GM19025 (cell line): ENCODE measurements around the gene KL.

Experiments used
- ATAC-seq: cut with Tn5 transposase; IDR thresholded peaks from one replicate; pipeline ENCODE4 v1.9.1; 2021; ENCODE audit warnings: mild to moderate bottlenecking, low read depth, moderate library complexity; ENCODE audit not compliant: unreplicated experiment

Gene KL

DNA sequence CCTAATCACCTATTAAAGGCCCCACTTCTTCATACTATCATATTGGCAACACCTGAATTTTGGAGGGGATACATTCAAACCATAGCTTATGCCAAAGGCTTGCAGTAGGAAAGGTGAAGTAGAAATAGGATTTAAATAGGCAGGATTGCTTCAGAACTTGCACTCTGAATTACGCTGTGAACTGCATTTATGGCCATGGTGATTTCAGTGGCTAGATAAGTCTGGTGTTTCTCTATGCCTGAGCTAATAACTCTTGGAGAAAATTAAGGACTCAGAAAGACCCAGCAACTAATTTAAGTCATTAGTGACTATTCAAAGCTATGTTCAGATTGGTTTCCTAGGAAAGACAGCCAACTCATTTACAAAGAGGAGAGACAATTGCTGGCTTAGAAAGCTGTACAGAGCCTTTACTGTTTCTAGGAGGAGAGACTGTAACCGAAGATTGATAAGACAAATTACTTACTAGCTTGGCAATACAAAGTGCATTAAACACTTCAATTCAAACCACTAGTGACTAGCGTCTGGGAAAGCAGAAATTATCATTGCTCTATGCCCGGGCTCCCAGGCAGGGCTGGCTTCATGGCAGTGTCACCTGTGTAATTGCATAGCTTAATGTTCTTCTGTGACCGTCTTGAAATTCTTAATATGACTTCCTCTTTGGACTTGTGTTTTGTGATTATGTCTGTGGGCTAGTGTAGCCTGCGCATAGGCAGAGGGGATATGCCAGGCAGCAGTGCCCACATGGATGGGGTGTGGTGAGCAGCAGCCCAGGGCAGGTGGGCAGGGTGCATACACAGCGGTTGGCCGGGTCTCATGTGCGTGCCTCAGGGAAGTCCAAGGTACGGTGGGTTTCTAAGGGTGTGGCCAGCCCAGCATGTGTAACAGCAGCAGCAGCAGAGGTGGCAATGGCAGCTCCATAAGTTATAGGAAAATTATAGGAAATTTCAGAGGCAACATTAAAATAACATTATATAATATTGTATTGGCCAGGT is 60.1 kb downstream of the KL start:
- ATAC-seq, result no peak

GRCh38 chr13:33078263-33078662 is 62.0 kb downstream of the KL start:
- no peak for ATAC-seq

- ATAC-seq, result no peak
These were observed 63.7 kb downstream of the KL start for GRCh38 chr13:33079960-33080359.

GRCh38 chr13:33080972-33081590 is 64.9 kb downstream of the KL start:
- ATAC-seq, result no peak

GRCh38 chr13:33081666-33082065 is 65.4 kb downstream of the KL start:
- ATAC-seq, result no peak

DNA sequence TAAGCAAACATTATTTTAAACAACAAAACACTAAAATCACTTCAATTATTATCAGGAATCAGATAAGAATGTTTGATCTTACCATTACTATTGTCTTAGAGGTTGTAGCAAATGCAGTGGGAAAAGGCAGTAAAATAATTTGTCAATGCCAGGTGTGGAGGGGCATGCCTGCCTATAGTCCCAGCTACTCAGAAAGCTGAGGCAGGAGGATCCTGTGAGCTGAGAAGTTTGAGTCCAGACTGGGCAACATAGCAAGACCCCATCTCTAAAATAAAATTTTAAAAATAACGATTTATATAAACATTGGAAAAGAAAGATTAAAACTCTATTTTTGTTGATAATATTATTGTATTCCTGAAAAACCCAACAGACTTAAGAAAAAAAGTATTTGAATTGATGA is 66.8 kb downstream of the KL start:
- no peak for ATAC-seq

GRCh38 chr13:33087091-33087490 is 70.9 kb downstream of the KL start:
- ATAC-seq, result no peak

GRCh38 chr13:33087790-33088189 is 71.6 kb downstream of the KL start:
- ATAC-seq, result no peak

DNA sequence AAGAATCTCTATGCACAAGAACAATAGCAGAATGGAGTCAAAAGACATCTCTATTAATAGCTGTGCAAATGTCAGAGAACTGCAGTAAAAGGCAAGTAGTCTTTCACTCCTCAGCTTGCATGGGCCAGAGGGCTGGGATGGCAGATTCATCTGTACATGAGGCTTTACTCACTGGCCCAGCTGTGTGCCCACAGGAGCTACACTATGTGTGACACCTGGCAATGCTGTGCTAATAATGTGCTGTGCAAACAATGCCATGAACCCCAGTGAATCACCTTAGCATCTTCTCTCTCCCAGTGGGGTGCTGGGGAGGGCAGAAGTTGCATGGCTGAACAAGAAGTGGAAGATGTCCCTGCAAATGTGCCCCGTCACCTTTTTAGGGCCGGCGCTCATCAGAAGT is 73.1 kb downstream of the KL start:
- ATAC-seq, result no peak

- ATAC-seq, result no peak
These were observed 74.7 kb downstream of the KL start for GRCh38 chr13:33090755-33091414.

- no peak for ATAC-seq
These were observed 75.2 kb downstream of the KL start for GRCh38 chr13:33091415-33091774.

DNA sequence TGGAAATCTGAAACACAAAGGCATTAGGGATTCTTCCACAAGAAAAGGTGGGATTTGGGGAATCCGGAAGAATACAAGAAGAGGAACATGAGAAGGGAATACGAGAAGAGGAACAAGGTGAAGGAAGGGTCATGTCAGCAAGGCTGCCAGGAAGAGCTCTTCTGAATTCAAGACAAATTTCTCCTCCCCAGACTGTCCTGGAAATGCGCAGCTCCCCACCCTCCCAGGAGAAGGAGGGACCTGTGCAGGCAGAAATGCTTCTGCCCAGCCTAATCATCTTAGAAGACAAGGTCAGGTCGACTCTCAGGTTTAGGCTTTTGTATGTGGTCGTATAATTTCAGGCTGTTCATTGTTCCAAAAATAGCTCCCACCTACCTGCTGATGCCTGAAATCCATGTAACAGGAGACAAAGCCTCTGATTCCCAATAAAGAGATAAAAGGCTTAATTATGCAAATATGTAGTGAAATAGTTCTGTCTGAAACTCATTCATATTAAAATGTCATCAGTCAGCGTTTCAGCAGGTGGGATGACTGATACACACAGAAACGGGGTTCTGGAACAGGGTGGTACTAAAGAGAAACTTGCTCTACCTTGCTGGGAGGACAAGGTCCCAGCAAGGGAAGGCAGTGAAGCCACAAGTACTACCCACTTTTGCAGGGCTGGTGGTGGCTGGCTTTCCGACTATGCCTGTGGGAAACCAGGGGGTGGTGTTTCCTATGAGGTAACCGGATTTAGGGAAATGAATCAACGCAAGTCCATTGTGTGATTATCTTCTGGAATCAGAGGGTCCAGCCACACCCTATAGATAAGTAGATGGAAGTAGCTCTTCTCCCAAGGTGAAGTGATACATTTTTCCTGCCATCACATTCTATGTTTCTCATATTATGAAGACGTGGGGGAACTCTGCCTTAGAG is 76.1 kb downstream of the KL start:
- ATAC-seq, result no peak

GRCh38 chr13:33096886-33097605 is 80.8 kb downstream of the KL start:
- ATAC-seq, result no peak

DNA sequence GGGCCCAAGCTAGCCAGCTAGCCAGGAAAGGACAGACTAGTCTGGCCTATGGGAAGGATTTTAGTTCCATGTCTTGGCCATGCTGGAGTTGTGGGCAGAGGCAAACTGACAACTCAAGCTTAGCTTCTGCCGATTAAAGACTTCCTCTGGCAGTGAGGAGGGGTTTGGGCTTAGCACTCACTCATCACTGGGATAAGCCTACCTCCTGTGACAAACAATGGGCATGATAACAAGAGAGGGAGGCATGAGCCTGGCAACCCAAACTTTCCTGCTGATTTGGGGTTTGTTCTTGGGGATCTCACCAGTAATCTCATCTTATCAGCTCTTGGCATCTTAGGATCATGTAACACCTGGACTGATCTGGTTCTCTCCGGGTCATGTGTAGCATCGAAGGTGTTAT is 83.6 kb downstream of the KL start:
- no peak for ATAC-seq

DNA sequence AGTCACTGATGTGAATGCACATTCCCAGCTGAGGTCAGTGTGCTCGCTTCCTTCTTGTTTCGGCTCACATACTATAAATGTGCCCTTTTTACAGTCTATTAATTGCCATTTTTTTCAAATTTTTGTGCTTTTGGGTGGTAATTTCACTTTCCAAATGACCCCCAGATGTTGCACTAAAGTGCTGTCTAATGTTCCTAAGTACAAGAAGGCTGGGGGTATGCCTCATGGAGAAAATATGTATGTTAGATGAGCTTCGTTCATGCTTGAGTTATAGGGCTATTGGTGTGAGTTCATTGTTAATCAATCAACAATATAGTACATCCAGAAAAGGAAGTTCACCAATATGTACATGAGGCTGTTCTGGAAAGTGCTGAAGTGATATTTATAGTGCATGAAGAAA is 84.7 kb downstream of the KL start:
- ATAC-seq, result no peak

DNA sequence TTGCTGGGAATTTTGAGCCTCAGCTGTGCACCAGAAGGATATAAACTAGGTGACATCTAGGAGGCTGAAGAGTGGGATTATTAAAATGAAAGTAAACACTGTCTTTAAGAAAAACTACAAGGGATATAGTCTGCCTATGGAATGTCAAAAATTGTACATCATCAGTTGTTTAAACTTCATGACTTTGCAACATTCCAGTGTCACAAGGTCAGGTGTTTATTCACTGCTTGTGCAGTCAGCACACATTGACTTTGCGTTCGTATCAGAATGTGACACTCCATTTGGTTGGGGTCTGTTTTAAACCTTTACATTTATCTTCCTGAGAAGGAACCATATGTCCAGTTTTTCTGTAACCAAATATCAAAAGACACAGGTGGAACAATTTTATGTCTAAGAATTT is 85.6 kb downstream of the KL start:
- no peak for ATAC-seq

- ATAC-seq, result no peak
These were observed 87.2 kb downstream of the KL start for GRCh38 chr13:33103457-33103856.

GRCh38 chr13:33105387-33106005 is 89.3 kb downstream of the KL start:
- no peak for ATAC-seq

- ATAC-seq, result no peak
These were observed 90.6 kb downstream of the KL start for GRCh38 chr13:33106656-33107360.
